H1 (cell line): ENCODE results near the gene SGCD. TPM values are rescaled to one million over a fixed set of nuclear protein-coding genes. Genes with fewer than 3 reads are reported as not detected.

Source experiments
- CBX5 ChIP-seq: fragments of 300-800, 300-1000 bp; sonication (generic); IDR thresholded peaks from 2 replicates; pipeline ENCODE4 v1.7.1; 2016; ENCODE audit warnings: antibody characterized with exemption, low read length, low read depth
- CHD7 ChIP-seq: fragments of 300-600 bp; sonication (generic); IDR thresholded peaks from 2 replicates; pipeline ENCODE4 v1.7.1; 2012; ENCODE audit warnings: low read length, moderate library complexity, mild to moderate bottlenecking, inconsistent platforms; ENCODE audit not compliant: insufficient replicate concordance
- KDM1A ChIP-seq: fragments of 200-600, 300-600 bp; sonication (generic); IDR thresholded peaks from 2 replicates; pipeline ENCODE4 v1.7.1; 2016; ENCODE audit warnings: mild to moderate bottlenecking, low read length, borderline replicate concordance
- POLR2A ChIP-seq, 2 experiments: IDR thresholded peaks; 1 replicate in 1 of 2; 2 replicates in 1 of 2; pipeline ENCODE4 v1.6.1; 2011; ENCODE audit warnings: low read depth in 2 of 2, low read length in 2 of 2, mild to moderate bottlenecking in 2 of 2; ENCODE audit errors: control extremely low read depth in 1 of 2
- RBBP5 ChIP-seq: IDR thresholded peaks from 2 replicates; pipeline ENCODE4 v1.7.1; 2012; ENCODE audit warnings: low read depth, mild to moderate bottlenecking, inconsistent platforms, low read length, moderate library complexity, borderline replicate concordance
- polyA plus RNA-seq, 7 experiments: library from polyadenylated mRNA; depleted of rRNA in 3 of 7; stranded (reverse) in 5 of 7; unstranded in 2 of 7; fragments of >200 nt in 5 of 7; fragments of 200-250 nt in 2 of 7; gene quantifications; 1 replicate in 5 of 7; 2 replicates in 1 of 7; 4 replicates in 1 of 7; pipeline versions ENCODE4 v1.2.1 to v1.2.3, GENCODE V29; 2011 to 2013; ENCODE audit warnings: missing spikeins in 2 of 7, mixed read lengths in 2 of 7
- total RNA-seq: library from RNA; stranded (reverse); fragmentation: NEBNext Ultra II Directional; extraction: Animal tissue kit (Norgen Biotek cat#: 25700); gene quantifications from 2 replicates; pipeline ENCODE4 v1.2.1, GENCODE V29; 2021

The SGCD gene
- total and polyA plus RNA-seq, 2 of the 8 experiments (the other 6 are each of a cell fraction or from before 2014, with no cell fraction given): 0.04 to 0.08 TPM

GRCh38 chr5:156581725-156582124, 254.8 kb downstream of the SGCD start (continued):
- no peak for TF ChIP-seq CHD7
- TF ChIP-seq POLR2A (IDR thresholded peaks at IDR 0.05; ENCODE audit: control extremely low read depth in 1 of 2, low read depth in 2 of 2, low read length in 2 of 2): no peak
- TF ChIP-seq KDM1A: no peak
- TF ChIP-seq RBBP5: no peak
- TF ChIP-seq CBX5: no peak
